ENCODE data around the gene ATOX1. TPM values are rescaled to one million over a fixed set of nuclear protein-coding genes. Genes with fewer than 3 reads are reported as not detected.

ATOX1 gene
- total and polyA plus RNA-seq, 2 of the 8 experiments (the other 6 are each of a cell fraction or from before 2014, with no cell fraction given), result 79.9 to 232 TPM

GRCh38 chr5:151703780-151704179, 54.7 kb downstream of the ATOX1 start:
- no peak overlapping the region for H3K23ac ChIP-seq (ENCODE audit: insufficient read length)
- POLR2A ChIA-PET (ENCODE audit: partially characterized antibody), result interaction anchor here (1.2 kb wide), 1 partner anchor 8 kb away, joined by 3 read pairs; no protein-coding TSS in a partner anchor
- no peak overlapping the region for H3K56ac ChIP-seq (replicated peaks; ENCODE audit: insufficient read length, low read depth, low read length)
- no peak overlapping the region for H3K9ac ChIP-seq (replicated peaks in 1 of 4; ENCODE audit: extremely low read depth in 1 of 4, low read depth in 3 of 4, low read length in 3 of 4)
- no peak overlapping the region for H4K8ac ChIP-seq (ENCODE audit: extremely low read depth, insufficient read depth, low read length)
- 61% methylated on average over 1 of the region's 1 CpG; no CpG with 5 or more reads in 1 of the 2 experiments for WGBS, 2 experiments (ENCODE audit: extremely low coverage in 1 of 2, insufficient coverage in 1 of 2, insufficient read length in 1 of 2, insufficient replicate concordance in 2 of 2, low coverage in 1 of 2, low lambda C conversion rate in 2 of 2, missing lambda C conversion rate in 1 of 2)
- H2BK20ac ChIP-seq (ENCODE audit: low read length), result no peak overlapping the region
- no peaks in the 10 kb centered on the region for H3K9me3 ChIP-seq (ENCODE audit: insufficient read depth in 2 of 2, low read depth in 1 of 2, low read length in 1 of 2)
- no peak overlapping the region for H4K5ac ChIP-seq (ENCODE audit: insufficient read length, low read depth, low read length)
- no peak overlapping the region for H2AFZ ChIP-seq (ENCODE audit: low read length)
- H2BK15ac ChIP-seq (ENCODE audit: low read length), result no peak overlapping the region
- H3K79me2 ChIP-seq (ENCODE audit: control insufficient read depth in 1 of 2, insufficient read depth in 2 of 2, low read length in 2 of 2), result no peaks in the 10 kb centered on the region
- no peak overlapping the region for H4K91ac ChIP-seq (replicated peaks; ENCODE audit: insufficient read length, low read length)
- no peaks in the 10 kb centered on the region for H3K79me1 ChIP-seq (ENCODE audit: low read depth, low read length)
- H3K18ac ChIP-seq (ENCODE audit: extremely low read depth, low read length), result no peak overlapping the region
- peaks cover 0 to 1% (median 0%) of the 10 kb centered on the region in 4 experiments; a peak in 1 of 7 replicates for H3K27me3 ChIP-seq (replicated peaks in 1 of 4; ENCODE audit: control insufficient read depth in 3 of 4, extremely low read depth in 1 of 4, insufficient read depth in 3 of 4, low read length in 3 of 4)
- CTCF ChIA-PET (ENCODE audit: partially characterized antibody), result interaction anchor here (0.7 to 2.5 kb wide), 11 partner anchors 8 to 45 kb away, joined by 3 to 14 read pairs (median 5); no protein-coding TSS in a partner anchor
- no peak for DNase-seq (ENCODE audit: low read depth in 1 of 2, low spot score in 2 of 2)
- H3K4me2 ChIP-seq (ENCODE audit: insufficient read depth in 1 of 2, low read depth in 2 of 2, low read length in 2 of 2), result no peak overlapping the region
- no peak overlapping the region for H3K14ac ChIP-seq (ENCODE audit: insufficient read length)
- H3K4ac ChIP-seq (replicated peaks; ENCODE audit: insufficient read length, low read depth, low read length), result no peak overlapping the region
- H2BK12ac ChIP-seq (ENCODE audit: low read depth, low read length), result no peak overlapping the region
- H3K36me3 ChIP-seq (ENCODE audit: control insufficient read depth in 2 of 4, insufficient read depth in 4 of 4, low read length in 3 of 4), result no peaks in the 10 kb centered on the region
- no peak for FAIRE-seq
- H3K23me2 ChIP-seq (ENCODE audit: low read depth, low read length), result no peaks in the 10 kb centered on the region
- H2BK5ac ChIP-seq (ENCODE audit: low read depth, low read length), result no peak overlapping the region
- H3K4me1 ChIP-seq (replicated peaks in 1 of 4; ENCODE audit: control insufficient read depth in 3 of 4, insufficient read depth in 4 of 4, low read length in 3 of 4), result peaks cover 0 to 4% (median under 1%) of the 10 kb centered on the region in 4 experiments; a peak in 2 of 7 replicates
- no peak overlapping the region for H2AK5ac ChIP-seq (ENCODE audit: low read depth, low read length)
- H4K20me1 ChIP-seq (replicated peaks in 1 of 2; ENCODE audit: control insufficient read depth in 1 of 2, insufficient read depth in 2 of 2, low read length in 2 of 2), result no peaks in the 10 kb centered on the region
- H3K27ac ChIP-seq (ENCODE audit: low read depth, low read length), result no peak overlapping the region
- H2BK120ac ChIP-seq (replicated peaks; ENCODE audit: low read depth, low read length), result no peak overlapping the region
- H3K4me3 ChIP-seq (ENCODE audit: extremely low read depth in 1 of 4, insufficient read depth in 2 of 4, low read depth in 3 of 4, low read length in 4 of 4), result no peak overlapping the region
- TF ChIP-seq GTF2F1 (IDR thresholded peaks at IDR 0.05; ENCODE audit: borderline replicate concordance, low read depth, low read length) (no peak), MAFK (IDR thresholded peaks at IDR 0.05; ENCODE audit: low read depth, low read length) (no peak), ATF3 (IDR thresholded peaks at IDR 0.05; ENCODE audit: insufficient read depth, low read depth, low read length) (no peak), BCL11A (IDR thresholded peaks at IDR 0.05; ENCODE audit: low read depth in 2 of 2, low read length in 2 of 2) (no peak), E2F6 (IDR thresholded peaks at IDR 0.05) (no peak), FOSL1 (IDR thresholded peaks at IDR 0.05; ENCODE audit: insufficient read depth, low read depth, low read length) (no peak), SIX5 (IDR thresholded peaks at IDR 0.05; ENCODE audit: low read depth, low read length) (no peak)

Measured in H1 (cell line).